ENCODE data around the gene CEPT1. TPM values are rescaled to one million over a fixed set of nuclear protein-coding genes. Genes with fewer than 3 reads are reported as not detected.

CEPT1 gene
- total and polyA plus RNA-seq, 10 of the 15 experiments (the other 5 are each of a cell fraction or from before 2014, with no cell fraction given), result 29.4 to 77.9 (median 54.8) TPM

DNA sequence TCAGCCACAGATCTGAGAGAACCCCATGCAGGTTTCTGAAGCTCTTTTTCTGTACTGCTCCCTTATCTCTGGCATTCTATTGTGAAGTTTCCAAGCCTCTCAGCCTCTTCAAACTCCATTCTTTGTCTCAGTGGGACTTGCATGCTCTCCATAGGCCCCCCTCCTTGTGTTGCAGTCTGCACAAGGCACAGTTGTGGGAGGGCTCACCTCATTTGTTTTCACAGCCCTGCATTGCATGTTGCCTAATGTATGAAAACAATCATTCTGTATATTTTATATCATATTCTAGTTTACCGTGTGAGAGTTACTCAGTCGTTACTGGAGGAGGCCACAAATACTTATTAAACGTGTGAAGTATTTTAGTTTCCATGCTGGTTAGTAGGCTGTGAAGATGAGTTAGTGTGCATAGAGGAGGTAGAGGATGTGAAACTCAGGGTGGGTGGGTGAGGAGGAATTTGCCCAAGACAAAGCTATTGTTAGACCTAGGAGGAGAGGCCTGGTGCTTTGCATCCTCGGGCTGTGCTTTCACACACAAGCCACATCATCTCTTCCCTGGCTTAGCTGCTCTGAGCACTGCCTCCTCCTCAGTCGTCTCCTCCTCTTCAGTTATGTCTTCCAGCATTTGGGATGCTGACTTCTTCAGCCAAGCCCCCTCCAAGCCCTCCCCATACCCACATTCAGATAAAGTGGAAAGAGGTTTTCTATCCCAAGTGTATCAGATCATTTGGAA is 79.7 kb downstream of the CEPT1 start:
- peak overlapping the region; percentile 87 for H3K9ac ChIP-seq (ENCODE audit: control insufficient read depth, insufficient read depth, low read length)
- peak overlapping the region; percentile 16; the same call in 1 of the 2 replicates for H3K4me3 ChIP-seq
- peaks cover 86% of the 10 kb centered on the region for H3K4me1 ChIP-seq (ENCODE audit: control insufficient read depth, insufficient read depth, low read length)
- 0% methylated on average over 5 of the region's 5 CpGs for WGBS (ENCODE audit: insufficient coverage, insufficient replicate concordance, low lambda C conversion rate, missing lambda C conversion rate)
- intact Hi-C loops (cut with micrococcal nuclease; ENCODE audit: unreplicated experiment) (loop anchor here (2.0 to 10.0 kb wide), 8 partner anchors 32 to 585 kb away; partner anchors contain the start of genes C1orf162, CD53, CEPT1 and DRAM2), in situ Hi-C loops (cut with MboI) (loop anchor here (5.0 to 10.0 kb wide), 3 partner anchors 113 to 545 kb away; no protein-coding TSS in a partner anchor)
- no TSS peak for BruUV-seq (replicated peaks)
- H3K27ac ChIP-seq (ENCODE audit: control insufficient read depth, insufficient read depth), result peak overlapping the region; percentile 100
- ChIA-PET SMC1A (ENCODE audit: uncharacterized antibody, unreplicated experiment) (interaction anchor here (0.6 to 12.4 kb wide), 25 partner anchors 9 to 396 kb away, joined by 3 to 284 read pairs (median 8); partner anchors contain the start of genes CD53, CEPT1, DENND2D and DRAM2), RAD21 (ENCODE audit: unreplicated experiment) (interaction anchor here (0.6 to 9.9 kb wide), 23 partner anchors 10 to 519 kb away, joined by 3 to 542 read pairs (median 8); partner anchors contain the start of genes CD53, CEPT1, DENND2D and DRAM2), CTCF (interaction anchor here (1.0 to 8.9 kb wide), 12 partner anchors 12 to 348 kb away, joined by 3 to 239 read pairs (median 4); partner anchors contain the start of genes CEPT1, DENND2D and DRAM2), POLR2A (interaction anchor here (0.6 to 8.8 kb wide), 10 partner anchors 10 to 348 kb away, joined by 3 to 371 read pairs (median 6); partner anchors contain the start of genes CEPT1, DENND2D and DRAM2)
- DNase-seq (ENCODE audit: low read depth, low spot score) (peak; percentile 99), ATAC-seq (peak; percentile 47), FAIRE-seq (peak; percentile 71)
- no peak overlapping the region for H2AFZ ChIP-seq (ENCODE audit: control insufficient read depth, low read depth, low read length)
- peak overlapping the region; percentile 85 for H3K4me2 ChIP-seq (ENCODE audit: control insufficient read depth, insufficient read depth)
- H4K20me1 ChIP-seq (ENCODE audit: control insufficient read depth, insufficient read depth), result no peaks in the 10 kb centered on the region
- H3K79me2 ChIP-seq (ENCODE audit: control insufficient read depth, insufficient read depth, low read length), result peaks cover 18% of the 10 kb centered on the region
- H3K27me3 ChIP-seq (replicated peaks in 1 of 2; ENCODE audit: control insufficient read depth in 2 of 2, insufficient read depth in 2 of 2, low read length in 1 of 2), result no peaks in the 10 kb centered on the region
- no peaks in the 10 kb centered on the region for H3K9me3 ChIP-seq (replicated peaks; ENCODE audit: control insufficient read depth, insufficient read depth, low read length)
- no peaks in the 10 kb centered on the region for H3K36me3 ChIP-seq (ENCODE audit: control insufficient read depth in 2 of 2, insufficient read depth in 2 of 2, low read length in 1 of 2)
- TF ChIP-seq ZBTB33 (IDR thresholded peaks at IDR 0.05) (no peak), NR2F1 (conservative IDR thresholded peaks at IDR 0.05) (no peak), POLR2AphosphoS2 (IDR thresholded peaks at IDR 0.05; ENCODE audit: low read depth, low read length) (peak; percentile 78; the same call in 1 of the 2 replicates), BRCA1 (IDR thresholded peaks at IDR 0.05; ENCODE audit: low read depth, low read length) (no peak; the same call in 1 of the 2 replicates), BHLHE40 (IDR thresholded peaks at IDR 0.05; ENCODE audit: borderline replicate concordance in 1 of 2, low read depth in 2 of 2, low read length in 1 of 2) (peak in 1 of 2 experiments; percentile 78; a peak in 2 of 4 replicates), POU2F2 (IDR thresholded peaks at IDR 0.05; ENCODE audit: borderline replicate concordance, low read depth, low read length) (peak; percentile 95), RCOR1 (conservative IDR thresholded peaks at IDR 0.05; ENCODE audit: low read depth, low read length) (peak; percentile 36; the same call in 1 of the 2 replicates)
- TF ChIP-seq, protein P1, sequence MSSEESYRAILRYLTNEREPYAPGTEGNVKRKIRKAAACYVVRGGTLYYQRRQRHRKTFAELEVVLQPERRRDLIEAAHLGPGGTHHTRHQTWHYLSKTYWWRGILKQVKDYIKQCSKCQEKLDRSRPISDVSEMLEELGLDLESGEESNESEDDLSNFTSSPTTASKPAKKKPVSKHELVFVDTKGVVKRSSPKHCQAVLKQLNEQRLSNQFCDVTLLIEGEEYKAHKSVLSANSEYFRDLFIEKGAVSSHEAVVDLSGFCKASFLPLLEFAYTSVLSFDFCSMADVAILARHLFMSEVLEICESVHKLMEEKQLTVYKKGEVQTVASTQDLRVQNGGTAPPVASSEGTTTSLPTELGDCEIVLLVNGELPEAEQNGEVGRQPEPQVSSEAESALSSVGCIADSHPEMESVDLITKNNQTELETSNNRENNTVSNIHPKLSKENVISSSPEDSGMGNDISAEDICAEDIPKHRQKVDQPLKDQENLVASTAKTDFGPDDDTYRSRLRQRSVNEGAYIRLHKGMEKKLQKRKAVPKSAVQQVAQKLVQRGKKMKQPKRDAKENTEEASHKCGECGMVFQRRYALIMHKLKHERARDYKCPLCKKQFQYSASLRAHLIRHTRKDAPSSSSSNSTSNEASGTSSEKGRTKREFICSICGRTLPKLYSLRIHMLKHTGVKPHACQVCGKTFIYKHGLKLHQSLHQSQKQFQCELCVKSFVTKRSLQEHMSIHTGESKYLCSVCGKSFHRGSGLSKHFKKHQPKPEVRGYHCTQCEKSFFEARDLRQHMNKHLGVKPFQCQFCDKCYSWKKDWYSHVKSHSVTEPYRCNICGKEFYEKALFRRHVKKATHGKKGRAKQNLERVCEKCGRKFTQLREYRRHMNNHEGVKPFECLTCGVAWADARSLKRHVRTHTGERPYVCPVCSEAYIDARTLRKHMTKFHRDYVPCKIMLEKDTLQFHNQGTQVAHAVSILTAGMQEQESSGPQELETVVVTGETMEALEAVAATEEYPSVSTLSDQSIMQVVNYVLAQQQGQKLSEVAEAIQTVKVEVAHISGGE (CRISPR knock-in tag; IDR thresholded peaks at IDR 0.05), result no peak
- TF ChIP-seq, protein P2, sequence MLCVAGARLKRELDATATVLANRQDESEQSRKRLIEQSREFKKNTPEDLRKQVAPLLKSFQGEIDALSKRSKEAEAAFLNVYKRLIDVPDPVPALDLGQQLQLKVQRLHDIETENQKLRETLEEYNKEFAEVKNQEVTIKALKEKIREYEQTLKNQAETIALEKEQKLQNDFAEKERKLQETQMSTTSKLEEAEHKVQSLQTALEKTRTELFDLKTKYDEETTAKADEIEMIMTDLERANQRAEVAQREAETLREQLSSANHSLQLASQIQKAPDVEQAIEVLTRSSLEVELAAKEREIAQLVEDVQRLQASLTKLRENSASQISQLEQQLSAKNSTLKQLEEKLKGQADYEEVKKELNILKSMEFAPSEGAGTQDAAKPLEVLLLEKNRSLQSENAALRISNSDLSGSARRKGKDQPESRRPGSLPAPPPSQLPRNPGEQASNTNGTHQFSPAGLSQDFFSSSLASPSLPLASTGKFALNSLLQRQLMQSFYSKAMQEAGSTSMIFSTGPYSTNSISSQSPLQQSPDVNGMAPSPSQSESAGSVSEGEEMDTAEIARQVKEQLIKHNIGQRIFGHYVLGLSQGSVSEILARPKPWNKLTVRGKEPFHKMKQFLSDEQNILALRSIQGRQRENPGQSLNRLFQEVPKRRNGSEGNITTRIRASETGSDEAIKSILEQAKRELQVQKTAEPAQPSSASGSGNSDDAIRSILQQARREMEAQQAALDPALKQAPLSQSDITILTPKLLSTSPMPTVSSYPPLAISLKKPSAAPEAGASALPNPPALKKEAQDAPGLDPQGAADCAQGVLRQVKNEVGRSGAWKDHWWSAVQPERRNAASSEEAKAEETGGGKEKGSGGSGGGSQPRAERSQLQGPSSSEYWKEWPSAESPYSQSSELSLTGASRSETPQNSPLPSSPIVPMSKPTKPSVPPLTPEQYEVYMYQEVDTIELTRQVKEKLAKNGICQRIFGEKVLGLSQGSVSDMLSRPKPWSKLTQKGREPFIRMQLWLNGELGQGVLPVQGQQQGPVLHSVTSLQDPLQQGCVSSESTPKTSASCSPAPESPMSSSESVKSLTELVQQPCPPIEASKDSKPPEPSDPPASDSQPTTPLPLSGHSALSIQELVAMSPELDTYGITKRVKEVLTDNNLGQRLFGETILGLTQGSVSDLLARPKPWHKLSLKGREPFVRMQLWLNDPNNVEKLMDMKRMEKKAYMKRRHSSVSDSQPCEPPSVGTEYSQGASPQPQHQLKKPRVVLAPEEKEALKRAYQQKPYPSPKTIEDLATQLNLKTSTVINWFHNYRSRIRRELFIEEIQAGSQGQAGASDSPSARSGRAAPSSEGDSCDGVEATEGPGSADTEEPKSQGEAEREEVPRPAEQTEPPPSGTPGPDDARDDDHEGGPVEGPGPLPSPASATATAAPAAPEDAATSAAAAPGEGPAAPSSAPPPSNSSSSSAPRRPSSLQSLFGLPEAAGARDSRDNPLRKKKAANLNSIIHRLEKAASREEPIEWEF (IDR thresholded peaks at IDR 0.05; ENCODE audit: insufficient replicate concordance, low read depth, low read length), result peak; percentile 98

Measured in GM12878 (cell line).